ENCODE results near the gene C5orf46. TPM values are rescaled to one million over a fixed set of nuclear protein-coding genes. Genes with fewer than 3 reads are reported as not detected.
"Not testable (repeated sequence)": the region's sequence is repeated elsewhere in the genome, so short reads cannot be mapped to it uniquely, and the experiment has no call there.

The C5orf46 gene
- total RNA-seq, 2 donors from 2014 or later, result 28.6 to 50.6 TPM

GRCh38 chr5:147876141-147876540, 30.2 kb downstream of the C5orf46 start:
- Histone ChIP-seq H3K4me3 (no peak overlapping the region), H3K27me3 (replicated peaks; ENCODE audit: insufficient read depth) (no peaks in the 10 kb centered on the region), H3K4me1 (ENCODE audit: control insufficient read depth in 1 of 2, low read depth in 2 of 2) (no peaks in the 10 kb centered on the region), H3K36me3 (no peaks in the 10 kb centered on the region), H3K9me3 (no peaks in the 10 kb centered on the region), H3K27ac (no peak overlapping the region)
- TF ChIP-seq CTCF (IDR thresholded peaks at IDR 0.05), result no peak
- ATAC-seq (ENCODE audit: insufficient number of reproducible peaks, low FRiP score, low read depth) (no peak), DNase-seq (ENCODE audit: low spot score) (no peak)

- Histone ChIP-seq H3K9me3 (no peaks in the 10 kb centered on the region), H3K27ac (no peak overlapping the region), H3K4me3 (no peak overlapping the region), H3K4me1 (ENCODE audit: control insufficient read depth in 1 of 2, low read depth in 2 of 2) (no peaks in the 10 kb centered on the region), H3K36me3 (no peaks in the 10 kb centered on the region), H3K27me3 (replicated peaks; ENCODE audit: insufficient read depth) (no peaks in the 10 kb centered on the region)
- no peak for ATAC-seq (ENCODE audit: insufficient number of reproducible peaks, low FRiP score, low read depth)
- TF ChIP-seq CTCF (IDR thresholded peaks at IDR 0.05), result no peak
- DNase-seq (ENCODE audit: low spot score), result no peak
Measured at GRCh38 chr5:147874910-147875367, 31.4 kb downstream of the C5orf46 start.

GRCh38 chr5:147874118-147874875, 32.0 kb downstream of the C5orf46 start:
- not testable (repeated sequence) for H3K4me1 ChIP-seq (ENCODE audit: control insufficient read depth in 1 of 2, low read depth in 2 of 2); H3K9me3 ChIP-seq; ATAC-seq (ENCODE audit: insufficient number of reproducible peaks, low FRiP score, low read depth); H3K36me3 ChIP-seq; H3K27ac ChIP-seq; DNase-seq (ENCODE audit: low spot score); H3K27me3 ChIP-seq (replicated peaks; ENCODE audit: insufficient read depth); H3K4me3 ChIP-seq

GRCh38 chr5:147872744-147873435, 33.4 kb downstream of the C5orf46 start:
- H3K27ac ChIP-seq; DNase-seq (ENCODE audit: low spot score); ATAC-seq (ENCODE audit: insufficient number of reproducible peaks, low FRiP score, low read depth): not testable (repeated sequence)

GRCh38 chr5:147871980-147872549, 34.3 kb downstream of the C5orf46 start:
- H3K4me1 ChIP-seq (ENCODE audit: control insufficient read depth in 1 of 2, low read depth in 2 of 2); H3K27ac ChIP-seq; ATAC-seq (ENCODE audit: insufficient number of reproducible peaks, low FRiP score, low read depth); H3K9me3 ChIP-seq; H3K4me3 ChIP-seq; H3K36me3 ChIP-seq; DNase-seq (ENCODE audit: low spot score); H3K27me3 ChIP-seq (replicated peaks; ENCODE audit: insufficient read depth): not testable (repeated sequence)

More at GRCh38 chr5:147872744-147873435, 33.4 kb downstream of the C5orf46 start:
- not testable (repeated sequence) for H3K27me3 ChIP-seq (replicated peaks; ENCODE audit: insufficient read depth); H3K36me3 ChIP-seq; H3K4me1 ChIP-seq (ENCODE audit: control insufficient read depth in 1 of 2, low read depth in 2 of 2); H3K9me3 ChIP-seq; H3K4me3 ChIP-seq

GRCh38 chr5:147869892-147870291, 36.4 kb downstream of the C5orf46 start:
- not testable (repeated sequence) for ATAC-seq (ENCODE audit: insufficient number of reproducible peaks, low FRiP score, low read depth); H3K4me3 ChIP-seq; H3K36me3 ChIP-seq; H3K9me3 ChIP-seq; H3K27ac ChIP-seq; H3K4me1 ChIP-seq (ENCODE audit: control insufficient read depth in 1 of 2, low read depth in 2 of 2); H3K27me3 ChIP-seq (replicated peaks; ENCODE audit: insufficient read depth); DNase-seq (ENCODE audit: low spot score)

- TF ChIP-seq CTCF (IDR thresholded peaks at IDR 0.05), result no peak
- Histone ChIP-seq H3K27me3 (replicated peaks; ENCODE audit: insufficient read depth) (no peaks in the 10 kb centered on the region), H3K4me3 (no peak overlapping the region), H3K36me3 (no peaks in the 10 kb centered on the region), H3K4me1 (ENCODE audit: control insufficient read depth in 1 of 2, low read depth in 2 of 2) (no peaks in the 10 kb centered on the region), H3K27ac (no peak overlapping the region), H3K9me3 (no peaks in the 10 kb centered on the region)
- ATAC-seq (ENCODE audit: insufficient number of reproducible peaks, low FRiP score, low read depth), result no peak
- no peak for DNase-seq (ENCODE audit: low spot score)
Measured at GRCh38 chr5:147869112-147869511, 37.2 kb downstream of the C5orf46 start.
